Esophagus muscularis mucosa (tissue), 3 donors: ENCODE results near the gene ERBB4.

Experiments used
- CTCF ChIP-seq, 3 experiments: fragments of 200-600 bp in 2 of 3; fragments of 450-650 bp in 1 of 3; sonication (generic) in 2 of 3; IDR thresholded peaks; one replicate each; pipeline ENCODE4 v1.5.1; 2017 to 2019; ENCODE audit warnings: antibody characterized with exemption in 3 of 3, mild to moderate bottlenecking in 2 of 3, moderate library complexity in 1 of 3
- POLR2A ChIP-seq: fragments of 450-650 bp; IDR thresholded peaks from one replicate; pipeline ENCODE4 v1.6.1; 2017; ENCODE audit warnings: antibody characterized with exemption, moderate library complexity, mild to moderate bottlenecking, low read depth

- TF ChIP-seq POLR2A = no peak
- no peak for TF ChIP-seq CTCF (IDR thresholded peaks at IDR 0.05)
Measured at GRCh38 chr2:212580117-212580516, 41.5 kb upstream of the ERBB4 start.
